K562 (cell line): ENCODE measurements around the gene NR3C1. TPM values are rescaled to one million over a fixed set of nuclear protein-coding genes. Genes with fewer than 3 reads are reported as not detected.

Experiments
- ATF2 ChIP-seq: sonication (generic); formaldehyde crosslinking; IDR thresholded peaks from 2 replicates; pipeline ENCODE4 v1.8.1; 2022; ENCODE audit warnings: missing genetic modification reagents
- CREB3 ChIP-seq: fragments of 450-650 bp; conservative IDR thresholded peaks from 2 replicates; pipeline ENCODE4 v1.6.1; 2016; ENCODE audit warnings: missing genetic modification characterization, low read depth, mild to moderate bottlenecking, missing compliant biosample characterization, moderate library complexity
- ETS1 ChIP-seq: conservative IDR thresholded peaks from 2 replicates; pipeline ENCODE4 v1.6.1; 2011; ENCODE audit warnings: low read depth, mild to moderate bottlenecking, low read length; ENCODE audit not compliant: control insufficient read depth
- ETV6 ChIP-seq, 3 experiments: fragments of 150-350 bp in 1 of 3; sonication (generic) in 1 of 3; formaldehyde crosslinking in 1 of 3; IDR thresholded peaks; 2 replicates each; pipeline versions ENCODE4 v1.6.1 to v1.8.0; 2014 to 2022; ENCODE audit warnings: borderline replicate concordance in 2 of 3, low read depth in 2 of 3, antibody characterized with exemption in 1 of 3, low read length in 1 of 3, mild to moderate bottlenecking in 1 of 3, missing genetic modification reagents in 1 of 3
- HMGN3 ChIP-seq: IDR thresholded peaks from 2 replicates; pipeline ENCODE4 v1.6.1; 2011; ENCODE audit warnings: borderline replicate concordance, low read depth, mild to moderate bottlenecking, mixed read lengths, low read length; ENCODE audit not compliant: insufficient read length; ENCODE audit errors: extremely low read depth
- KLF6 ChIP-seq: fragments of 250-450 bp; sonication (Bioruptor Pico); IDR thresholded peaks from 2 replicates; pipeline ENCODE4 v1.4.0; 2020; ENCODE audit warnings: mild to moderate bottlenecking, moderate library complexity, borderline replicate concordance
- NFIX ChIP-seq: fragments of 250-450 bp; sonication (Bioruptor Pico); IDR thresholded peaks from 2 replicates; pipeline ENCODE4 v1.4.0; 2020; ENCODE audit warnings: low read depth, mild to moderate bottlenecking, moderate library complexity
- PHF21A ChIP-seq: fragments of 450-650 bp; IDR thresholded peaks from 2 replicates; pipeline ENCODE4 v1.6.1; 2017; ENCODE audit warnings: low read depth, borderline replicate concordance
- RB1 ChIP-seq: fragments of 450-650 bp; IDR thresholded peaks from 2 replicates; pipeline ENCODE4 v1.6.1; 2017; ENCODE audit warnings: low read depth, mild to moderate bottlenecking
- RNF219 ChIP-seq: fragments of 250-450 bp; sonication (Bioruptor Pico); IDR thresholded peaks from 2 replicates; pipeline ENCODE4 v1.5.0; 2022; ENCODE audit warnings: mild to moderate bottlenecking
- ZBTB1 ChIP-seq: sonication (generic); formaldehyde crosslinking; IDR thresholded peaks from 2 replicates; pipeline ENCODE4 v1.8.1; 2023; ENCODE audit warnings: missing genetic modification reagents, low read depth, mild to moderate bottlenecking, borderline replicate concordance
- ZKSCAN3 ChIP-seq: fragments of 250-450 bp; sonication (Bioruptor Pico); IDR thresholded peaks from 2 replicates; pipeline ENCODE4 v1.4.0; 2020
- ZNF124 ChIP-seq: sonication (generic); formaldehyde crosslinking; IDR thresholded peaks from 2 replicates; pipeline ENCODE4 v1.8.1; 2022; ENCODE audit warnings: missing genetic modification reagents
- ZNF133 ChIP-seq: fragments of 250-450 bp; sonication (Bioruptor Pico); IDR thresholded peaks from 2 replicates; pipeline ENCODE4 v1.4.0; 2020; ENCODE audit warnings: mild to moderate bottlenecking
- ZNF395 ChIP-seq: fragments of 200-800 bp; sonication (Bioruptor generic); IDR thresholded peaks from 2 replicates; pipeline ENCODE4 v1.6.1; 2017; ENCODE audit warnings: missing genetic modification characterization, missing compliant biosample characterization
- ZNF668 ChIP-seq: fragments of 250-450 bp; sonication (Bioruptor Pico); IDR thresholded peaks from 2 replicates; pipeline ENCODE4 v1.8.0; 2022; ENCODE audit warnings: mild to moderate bottlenecking, inconsistent platforms
- polyA plus RNA-seq, 8 experiments: library from polyadenylated mRNA; depleted of rRNA in 4 of 8; stranded (reverse) in 5 of 8; unstranded in 3 of 8; fragments of >200 nt; fragmentation: Nextera tagmentation in 2 of 8; fragmentation: Illumina TruSeq in 1 of 8; extraction: Ambion mirVana in 2 of 8; extraction: Trizol in 1 of 8; gene quantifications; 2 replicates each; pipeline versions ENCODE4 v1.2.1 to v1.2.3, GENCODE V29; 2011 to 2014; ENCODE audit warnings: inconsistent platforms in 1 of 8, missing spikeins in 1 of 8
- total RNA-seq, 7 experiments: library from RNA; depleted of rRNA in 6 of 7; stranded (reverse); fragments of >200 nt in 6 of 7; fragmentation: Illumina TruSeq in 2 of 7; extraction: Trizol in 2 of 7; gene quantifications; 2 replicates each; pipeline versions ENCODE4 v1.2.1 to v1.2.3, GENCODE V29; 2011 to 2021; ENCODE audit warnings: low replicate concordance in 1 of 7

NR3C1 gene
- total and polyA plus RNA-seq, 9 of the 15 experiments (the other 6 are each of a cell fraction or from before 2014, with no cell fraction given): 8.2 to 36.0 (median 15.0) TPM

- TF ChIP-seq CREB3 (tag): peak; percentile 95
- TF ChIP-seq ZBTB1 (CRISPR knock-in tag): no peak
- no peak for TF ChIP-seq ETV6 (IDR thresholded peaks at IDR 0.05; ENCODE audit: borderline replicate concordance in 1 of 2, low read depth in 2 of 2, low read length in 1 of 2)
- no peak for TF ChIP-seq ETV6 (CRISPR knock-in tag; IDR thresholded peaks at IDR 0.05; ENCODE audit: borderline replicate concordance)
- peak; percentile 88 for TF ChIP-seq ETS1
- TF ChIP-seq ATF2 (CRISPR knock-in tag): no peak
- TF ChIP-seq PHF21A: no peak
- 0 out of 2 replicates have a peak, but pooled peaks have one; percentile 8 for TF ChIP-seq ZNF668
- TF ChIP-seq ZNF124 (CRISPR knock-in tag): no peak
- TF ChIP-seq ZNF133: no peak
- TF ChIP-seq ZKSCAN3: no peak
- no peak for TF ChIP-seq RNF219 (CRISPR knock-in tag)
- TF ChIP-seq HMGN3: no peak
- TF ChIP-seq ZNF395 (CRISPR knock-in tag): no peak; the same call in none of the 2 replicates
- no peak; the same call in 1 of the 2 replicates for TF ChIP-seq KLF6 (CRISPR knock-in tag)
- no peak for TF ChIP-seq NFIX (CRISPR knock-in tag)
- peak; percentile 48; the same call in 1 of the 2 replicates for TF ChIP-seq RB1
Observed at GRCh38 chr5:143405063-143405848, 1.8 kb upstream of the NR3C1 start (continued).
